ENCODE data around the gene DHDH.

Gene DHDH

GRCh38 chr19:48967346-48968178 lies 34.1 kb downstream of the DHDH start:
- DNase-seq = peak; percentile 35

DNA sequence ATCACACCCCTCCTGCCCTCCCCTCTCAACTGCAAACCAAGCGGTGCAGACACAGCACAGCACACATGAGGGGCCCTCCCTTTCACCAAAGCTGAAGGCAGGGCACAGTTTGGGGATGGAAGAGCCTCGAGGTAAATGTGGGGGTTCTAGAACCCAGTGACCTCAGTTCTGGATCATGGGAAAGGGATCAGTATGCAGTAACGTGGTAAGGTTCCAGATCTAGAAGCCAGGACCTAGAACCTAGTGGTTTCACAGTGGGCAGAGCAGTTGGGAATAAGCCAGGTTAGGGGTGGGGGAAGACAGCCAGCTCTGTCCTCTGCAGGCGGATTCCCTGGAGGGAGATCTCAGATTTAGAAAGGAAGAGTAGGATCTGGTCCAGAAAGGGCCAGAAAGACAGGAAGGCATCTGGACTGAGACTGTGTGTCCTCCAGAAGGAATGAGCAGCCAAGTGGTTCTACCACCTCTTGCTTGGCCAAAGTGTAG lies 34.7 kb downstream of the DHDH start:
- DNase-seq = peak; percentile 36

GRCh38 chr19:48968813-48969218 lies 35.3 kb downstream of the DHDH start:
- no peak for DNase-seq

DNA sequence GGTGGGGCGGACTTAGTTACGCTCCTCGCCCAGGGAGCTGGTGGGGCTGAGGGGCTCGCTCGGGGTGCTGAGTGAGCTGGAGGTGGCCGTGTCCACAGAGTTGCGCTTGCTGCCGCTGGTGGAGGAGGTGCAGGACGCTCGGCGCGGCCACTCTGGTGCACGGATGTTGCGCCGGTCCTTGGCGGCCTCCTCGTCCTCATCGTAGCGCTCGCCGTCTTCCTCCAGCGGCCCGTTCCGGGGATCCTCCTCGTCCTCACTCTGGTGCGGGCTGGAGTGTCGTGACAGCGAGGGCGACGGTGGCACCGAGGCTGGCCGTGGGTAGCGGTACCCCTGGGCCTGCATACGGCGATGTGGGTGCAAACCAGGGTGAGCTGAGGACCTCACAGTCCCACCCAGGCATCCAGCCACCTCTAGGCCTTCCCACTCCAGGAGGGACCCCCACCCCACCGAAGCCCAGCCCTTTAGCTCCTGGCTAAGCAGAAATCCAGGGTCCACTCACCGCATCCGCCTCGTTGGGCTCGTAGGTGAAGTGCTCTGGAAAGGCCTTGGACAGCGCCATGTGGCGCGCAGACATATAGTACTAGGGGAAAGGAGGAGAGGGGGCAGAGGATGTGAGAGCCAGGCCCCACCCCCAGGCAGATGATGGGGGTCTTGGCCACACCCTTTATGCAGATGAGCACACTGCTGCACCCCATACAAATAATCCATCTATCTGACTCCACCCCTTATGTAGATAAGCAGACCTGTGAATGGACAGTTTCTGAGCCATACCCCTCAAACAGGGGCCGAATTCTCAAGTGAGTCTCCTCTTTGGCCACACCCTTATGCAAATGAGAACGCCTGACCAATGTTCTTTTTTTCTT lies 36.0 kb downstream of the DHDH start:
- no peak for DNase-seq

GRCh38 chr19:48970139-48970766 lies 36.8 kb downstream of the DHDH start:
- no peak for DNase-seq

DNA sequence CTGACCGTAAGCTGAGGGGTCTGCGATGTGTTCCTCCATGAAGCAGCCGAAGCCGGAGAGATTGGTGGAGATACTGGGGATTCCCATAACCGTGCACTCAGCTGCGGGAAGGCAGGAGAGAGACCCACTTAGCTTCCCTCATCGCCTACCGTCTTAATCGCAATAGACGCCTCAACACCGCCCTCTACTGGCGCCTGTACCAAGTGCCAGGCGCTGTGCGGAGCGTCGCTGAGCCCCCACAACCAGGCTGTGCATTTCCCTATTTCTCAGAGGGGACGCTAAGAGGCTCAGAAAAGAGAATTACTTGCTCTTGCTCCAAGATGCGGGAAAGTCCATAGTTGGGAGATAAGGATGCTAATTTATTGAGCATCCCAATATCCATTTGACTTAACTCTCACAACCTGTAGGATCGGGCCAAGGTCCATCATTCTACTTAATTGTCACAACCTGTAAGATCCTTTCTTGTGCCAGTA lies 37.5 kb downstream of the DHDH start:
- DNase-seq = peak; percentile 72

DNA sequence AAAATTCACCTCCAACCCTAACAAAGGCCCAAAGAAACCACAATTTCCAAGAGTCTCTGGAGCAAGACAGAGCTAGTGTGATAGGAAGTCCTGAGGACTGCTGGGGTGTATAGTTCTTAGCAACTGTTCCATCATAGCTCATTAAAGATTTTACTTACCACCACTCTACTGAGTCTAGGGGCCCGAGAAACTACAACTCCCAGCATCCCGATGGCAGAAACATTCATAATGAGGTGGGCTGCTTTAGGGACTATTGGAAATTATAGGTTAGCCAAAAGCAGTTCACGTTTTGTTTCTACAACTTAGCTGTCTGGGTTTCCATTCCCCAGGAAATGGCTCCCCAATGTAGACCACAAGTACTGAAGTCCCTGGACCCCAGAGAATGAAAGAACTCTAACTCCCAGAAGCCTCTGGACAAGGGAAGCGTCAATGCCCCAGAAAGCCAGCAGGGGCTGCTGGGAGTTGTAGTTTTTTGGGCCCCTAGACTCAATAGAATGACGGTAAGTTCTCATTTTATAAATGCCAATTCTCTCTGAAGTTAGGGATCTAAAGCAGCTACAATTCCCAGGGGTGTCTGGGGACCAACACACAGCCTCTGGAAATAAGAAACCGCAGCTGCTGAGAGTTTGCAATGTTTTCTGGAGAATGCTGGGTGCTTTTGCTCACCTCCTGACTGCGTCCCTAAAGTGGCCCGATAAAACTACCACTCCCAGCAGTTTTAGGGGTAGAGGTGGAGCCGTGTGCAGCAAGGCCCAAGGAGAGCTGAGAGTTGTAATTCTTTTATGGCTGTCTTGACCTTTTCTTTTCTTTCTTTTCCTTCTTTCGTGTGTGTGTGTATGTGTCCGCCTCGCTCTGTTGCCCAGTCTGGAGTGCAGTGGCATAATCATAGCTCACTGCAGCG lies 42.7 kb downstream of the DHDH start:
- no peak for DNase-seq

DNA sequence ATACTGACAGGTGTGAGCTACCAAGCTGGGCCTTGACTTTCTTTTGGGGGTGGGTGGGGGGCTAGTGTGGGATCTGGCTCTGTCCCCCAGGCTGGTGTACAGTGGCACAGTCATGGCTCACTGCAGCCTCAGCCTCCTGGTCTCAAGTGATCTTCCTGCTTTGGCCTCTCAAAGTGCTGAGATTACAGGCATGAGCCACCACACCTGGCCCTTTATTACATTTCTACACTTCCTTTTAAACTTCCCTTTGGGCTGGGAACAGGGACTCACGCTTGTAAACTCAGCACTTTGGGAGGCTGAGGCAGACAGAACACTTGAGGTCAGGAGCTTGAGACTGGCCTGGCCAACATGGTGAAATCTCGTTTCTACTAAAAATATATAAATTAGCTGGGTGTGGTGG lies 43.6 kb downstream of the DHDH start:
- no peak for DNase-seq

GRCh38 chr19:48982280-48982679 lies 48.8 kb downstream of the DHDH start:
- no peak for DNase-seq

GRCh38 chr19:48985711-48986110 lies 52.2 kb downstream of the DHDH start:
- DNase-seq = no peak

DNA sequence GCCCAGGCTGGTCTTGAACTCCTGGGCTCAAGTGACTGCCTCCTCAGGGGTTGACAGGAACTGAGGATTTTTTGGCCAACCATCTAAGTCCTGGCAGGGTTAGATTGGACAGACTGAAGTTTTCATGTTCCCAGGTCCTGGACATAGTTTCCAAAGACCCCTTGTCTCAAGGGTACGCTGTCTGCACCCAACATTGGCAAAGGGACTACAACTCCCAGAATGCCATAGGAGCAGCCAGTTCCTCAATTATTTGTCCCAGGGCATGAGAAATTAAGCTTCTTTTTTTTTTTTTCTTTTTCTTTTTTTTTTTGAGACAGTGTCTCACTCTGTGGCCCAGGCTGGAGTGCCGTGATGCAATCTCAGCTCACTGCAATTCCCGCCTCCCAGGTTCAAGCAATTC lies 52.7 kb downstream of the DHDH start:
- no peak for DNase-seq

DNA sequence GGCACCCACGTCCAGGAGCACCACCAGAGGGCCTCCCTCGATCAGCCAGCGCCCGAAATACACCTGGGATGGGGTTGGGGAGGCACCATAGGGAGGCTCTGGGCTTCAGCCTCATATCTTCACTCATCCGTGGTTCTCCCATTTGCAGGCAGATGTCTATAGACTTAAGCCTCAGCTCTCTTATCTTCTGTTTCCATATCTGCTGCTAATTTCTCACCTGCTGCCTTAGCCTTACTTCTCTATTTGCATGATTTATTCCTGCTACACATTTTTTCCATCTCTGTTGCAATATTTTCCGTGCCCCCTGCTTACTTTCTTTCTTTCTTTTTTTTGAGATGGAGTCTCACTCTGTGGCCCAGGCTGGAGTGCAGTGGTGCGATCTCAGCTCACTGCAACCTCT lies 53.8 kb downstream of the DHDH start:
- no peak for DNase-seq

DNA sequence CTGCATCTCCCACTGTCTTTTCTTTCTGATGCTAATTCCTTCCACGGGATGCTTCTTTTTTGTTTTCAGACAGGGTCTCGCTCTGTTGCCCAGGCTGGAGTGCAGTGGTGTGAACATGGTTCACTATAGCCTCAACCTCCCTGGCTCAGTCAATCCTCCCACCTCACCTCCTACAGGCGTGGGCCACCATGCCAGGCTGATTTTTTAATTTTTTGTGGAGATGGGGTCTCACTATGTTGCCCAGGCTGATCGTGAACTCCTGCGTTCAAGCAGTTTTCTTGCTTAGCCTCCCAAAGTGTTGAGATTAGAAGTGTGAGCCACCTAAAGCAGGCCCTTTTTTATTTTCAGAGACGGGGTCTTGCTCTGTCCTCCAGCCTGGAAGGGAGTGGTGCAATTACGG lies 54.8 kb downstream of the DHDH start:
- no peak for DNase-seq

- no peak for DNase-seq
These were observed 55.4 kb downstream of the DHDH start for GRCh38 chr19:48988860-48989259.

- DNase-seq = no peak
These were observed 56.3 kb downstream of the DHDH start for GRCh38 chr19:48989701-48990291.

DNA sequence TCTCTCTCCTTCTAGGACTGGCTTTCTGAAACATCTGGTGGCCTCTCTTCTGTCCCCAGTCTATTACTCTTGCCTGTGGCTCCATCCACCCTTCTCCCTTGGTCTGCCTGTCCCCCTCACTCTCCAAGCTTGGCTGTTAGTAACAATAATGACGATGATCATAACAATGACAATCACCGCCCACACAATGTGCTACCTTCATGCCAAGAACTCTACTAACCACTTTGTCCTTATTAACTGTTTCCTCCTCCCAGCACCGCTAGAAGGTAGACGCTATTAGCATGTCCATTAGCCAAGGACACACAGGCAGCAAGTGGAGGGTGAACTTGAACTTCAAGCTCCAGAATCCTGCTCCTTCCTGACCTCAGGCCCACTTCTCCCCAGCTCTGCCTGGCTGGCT lies 56.9 kb downstream of the DHDH start:
- DNase-seq = no peak

DNA sequence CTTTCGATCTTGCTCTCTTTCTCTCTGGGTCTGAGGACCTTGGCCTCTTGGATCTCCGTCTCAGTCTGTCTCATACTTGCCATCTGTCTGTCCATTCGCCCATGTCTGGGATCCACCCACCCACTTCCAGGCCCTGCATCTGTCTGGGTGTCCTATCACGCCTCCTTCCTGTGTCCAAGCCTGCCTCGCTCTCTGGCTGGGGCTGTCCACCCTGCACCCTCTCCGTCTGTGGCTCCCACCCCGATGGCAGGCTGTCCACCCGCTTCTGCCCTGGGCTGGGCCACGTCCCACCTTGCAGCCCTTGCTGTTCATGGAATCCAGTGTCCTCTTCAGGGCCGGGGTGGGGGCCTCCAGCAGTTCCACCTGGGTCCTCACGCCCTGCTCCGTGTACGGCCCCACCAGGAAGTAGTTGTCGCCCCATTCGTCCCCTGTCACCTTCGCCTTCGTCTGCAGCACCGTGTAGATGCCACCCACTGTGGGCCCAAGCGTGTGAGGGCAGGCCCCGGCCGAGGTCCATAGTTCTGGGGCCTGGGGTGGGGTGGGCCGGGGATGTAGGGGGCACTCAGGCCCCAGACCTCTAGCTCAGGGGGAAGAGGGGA lies 57.6 kb downstream of the DHDH start:
- no peak for DNase-seq

- peak; percentile 79 for DNase-seq
These were observed 58.5 kb downstream of the DHDH start for GRCh38 chr19:48991873-48992580.

DNA sequence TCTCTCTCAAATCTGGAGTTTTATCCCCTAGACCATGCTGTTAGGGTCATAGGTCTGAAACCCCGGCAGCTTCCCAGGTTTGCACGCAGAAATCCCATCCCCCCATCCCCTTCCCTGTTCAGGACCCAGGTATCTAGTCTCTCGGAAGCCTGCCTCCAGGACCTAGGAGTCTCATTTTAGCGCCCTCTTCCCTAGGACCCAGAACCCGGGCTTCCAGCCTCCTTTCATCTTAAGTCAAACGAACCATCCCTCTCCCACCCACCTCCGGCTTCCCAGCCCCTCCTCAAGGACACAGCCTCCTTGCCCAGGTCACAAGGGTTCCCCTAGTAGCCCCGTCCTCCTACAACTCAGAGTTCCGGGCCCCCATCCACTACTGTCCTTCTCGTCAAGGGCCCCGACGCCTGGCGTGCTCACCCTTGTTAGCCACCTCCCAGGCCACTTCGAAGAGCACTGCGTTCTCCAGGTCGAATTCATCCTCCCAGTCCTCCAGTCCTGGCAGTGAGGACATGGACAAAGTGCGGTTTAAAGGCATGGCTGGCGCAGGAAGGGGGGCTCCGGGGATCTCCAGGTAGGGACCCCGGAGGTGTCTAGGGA lies 59.2 kb downstream of the DHDH start:
- no peak for DNase-seq
